GM19351 (cell line): Measurements from ENCODE around the gene FYN.
"Not testable (repeated sequence)": the region's sequence is repeated elsewhere in the genome, so short reads cannot be mapped to it uniquely, and the experiment has no call there.

Experiments
- ATAC-seq: cut with Tn5 transposase; IDR thresholded peaks from one replicate; pipeline ENCODE4 v1.9.1; 2021; ENCODE audit warnings: mild to moderate bottlenecking, moderate library complexity; ENCODE audit not compliant: unreplicated experiment

Gene FYN

GRCh38 chr6:111687652-111688051 lies 185.6 kb downstream of the FYN start:
- no peak for ATAC-seq

- no peak for ATAC-seq
Measured at GRCh38 chr6:111686932-111687266, 186.4 kb downstream of the FYN start.

- no peak for ATAC-seq
Measured at GRCh38 chr6:111686249-111686931, 186.9 kb downstream of the FYN start.

GRCh38 chr6:111685526-111685925 lies 187.7 kb downstream of the FYN start:
- ATAC-seq = no peak

GRCh38 chr6:111685058-111685457 lies 188.2 kb downstream of the FYN start:
- ATAC-seq = no peak

GRCh38 chr6:111683749-111684267 lies 189.4 kb downstream of the FYN start:
- no peak for ATAC-seq

- no peak for ATAC-seq
Measured at GRCh38 chr6:111683157-111683556, 190.1 kb downstream of the FYN start.

GRCh38 chr6:111681860-111682259 lies 191.4 kb downstream of the FYN start:
- no peak for ATAC-seq

- ATAC-seq = not testable (repeated sequence)
Measured at GRCh38 chr6:111680811-111681609, 192.2 kb downstream of the FYN start.

- ATAC-seq = no peak
Measured at GRCh38 chr6:111680015-111680712, 193.1 kb downstream of the FYN start.

- ATAC-seq = no peak
Measured at GRCh38 chr6:111679126-111679858, 194.0 kb downstream of the FYN start.

GRCh38 chr6:111677249-111677990 lies 195.8 kb downstream of the FYN start:
- ATAC-seq = no peak

- ATAC-seq = no peak
Measured at GRCh38 chr6:111676383-111676782, 196.9 kb downstream of the FYN start.

GRCh38 chr6:111674883-111675282 lies 198.4 kb downstream of the FYN start:
- ATAC-seq = no peak

- no peak for ATAC-seq
Measured at GRCh38 chr6:111674413-111674812, 198.8 kb downstream of the FYN start.

GRCh38 chr6:111673937-111674336 lies 199.3 kb downstream of the FYN start:
- no peak for ATAC-seq

- ATAC-seq = no peak
Measured at GRCh38 chr6:111673532-111673931, 199.7 kb downstream of the FYN start.

- ATAC-seq = no peak
Measured at GRCh38 chr6:111672761-111673450, 200.3 kb downstream of the FYN start.

- ATAC-seq = no peak
Measured at GRCh38 chr6:111669326-111669725, 203.9 kb downstream of the FYN start.

- ATAC-seq = no peak
Measured at GRCh38 chr6:111668410-111668809, 204.8 kb downstream of the FYN start.
